Head of caudate nucleus (tissue), 42 donors: ENCODE measurements around the gene ZNF497.

Source experiments
- DNase-seq, 42 donors: peaks; one replicate each; pipeline versions ENCODE4 v3.0.0 to v3.0.0-alpha.2; 2020 to 2021; ENCODE audit warnings: mixed read lengths in 7 of 42
- intact Hi-C: fragments of 100-400 bp; cut with DNase I; formaldehyde crosslinking; loops from one replicate; pipeline ENCODE4 v1.15.0; 2022

The ZNF497 gene

GRCh38 chr19:58374200-58374599 is 11.6 kb upstream of the ZNF497 start:
- intact Hi-C loops: no loop called here
- no peak for DNase-seq

- intact Hi-C loops: no loop called here
- DNase-seq: peak in 2 of 42 donors; percentile 28 to 37
These were observed 10.0 kb upstream of the ZNF497 start for GRCh38 chr19:58372311-58373133.

- intact Hi-C loops: no loop called here
These were observed 6.2 kb upstream of the ZNF497 start for GRCh38 chr19:58368561-58369360.

GRCh38 chr19:58367698-58368454 is 5.3 kb upstream of the ZNF497 start:
- intact Hi-C loops: no loop called here
- DNase-seq: peak in 1 of 42 donors; percentile 1

More at GRCh38 chr19:58368561-58369360, 6.2 kb upstream of the ZNF497 start:
- peak in 1 of 42 donors; percentile 1 for DNase-seq

- peak in 1 of 42 donors; percentile 3 for DNase-seq
- intact Hi-C loops: no loop called here
These were observed 4.3 kb upstream of the ZNF497 start for GRCh38 chr19:58366585-58367430.

- intact Hi-C loops: no loop called here
- no peak for DNase-seq
These were observed 1.6 kb upstream of the ZNF497 start for GRCh38 chr19:58364146-58364545.

GRCh38 chr19:58361900-58362271 is 665 bp downstream of the ZNF497 start:
- intact Hi-C loops: no loop called here
- DNase-seq: peak in 16 of 42 donors; percentile 17 to 54 (median 40)

- peak in 1 of 42 donors; percentile 2 for DNase-seq
- intact Hi-C loops: no loop called here
These were observed 4.9 kb downstream of the ZNF497 start for GRCh38 chr19:58357481-58358145.

GRCh38 chr19:58356766-58357480 is 5.6 kb downstream of the ZNF497 start:
- intact Hi-C loops: no loop called here
- DNase-seq: peak in 1 of 42 donors; percentile 3

GRCh38 chr19:58355908-58356765 is 6.4 kb downstream of the ZNF497 start:
- intact Hi-C loops: no loop called here
- no peak for DNase-seq

GRCh38 chr19:58355215-58355796 is 7.2 kb downstream of the ZNF497 start:
- peak in 25 of 42 donors; percentile 22 to 67 (median 37) for DNase-seq

GRCh38 chr19:58354478-58355030 is 8.0 kb downstream of the ZNF497 start:
- no peak for DNase-seq
- intact Hi-C loops: no loop called here

More at GRCh38 chr19:58355215-58355796, 7.2 kb downstream of the ZNF497 start:
- intact Hi-C loops: no loop called here

GRCh38 chr19:58353717-58354477 is 8.7 kb downstream of the ZNF497 start:
- no peak for DNase-seq
- intact Hi-C loops: no loop called here

- no peak for DNase-seq
- intact Hi-C loops: no loop called here
These were observed 9.5 kb downstream of the ZNF497 start, which contains the start of gene A1BG for GRCh38 chr19:58352760-58353671. Gene A1BG (minus strand): TSS chr19:58353492. CDS start chr19:58353437, 55 bp downstream.
